NT2/D1 (cell line): ENCODE measurements around the gene PSME4.

Source experiments
- SUZ12 ChIP-seq: IDR thresholded peaks from 2 replicates; pipeline ENCODE4 v1.6.1; 2011; ENCODE audit not compliant: insufficient read length, insufficient read depth; ENCODE audit errors: extremely low read depth
- YY1 ChIP-seq: IDR thresholded peaks from 2 replicates; pipeline ENCODE4 v1.6.1; 2011; ENCODE audit not compliant: insufficient read length, insufficient read depth

GRCh38 chr2:53964987-53965687 is 5.7 kb downstream of the PSME4 start:
- TF ChIP-seq SUZ12 (no peak), YY1 (no peak)
